ENCODE measurements around the gene EFNA3.

Gene EFNA3

DNA sequence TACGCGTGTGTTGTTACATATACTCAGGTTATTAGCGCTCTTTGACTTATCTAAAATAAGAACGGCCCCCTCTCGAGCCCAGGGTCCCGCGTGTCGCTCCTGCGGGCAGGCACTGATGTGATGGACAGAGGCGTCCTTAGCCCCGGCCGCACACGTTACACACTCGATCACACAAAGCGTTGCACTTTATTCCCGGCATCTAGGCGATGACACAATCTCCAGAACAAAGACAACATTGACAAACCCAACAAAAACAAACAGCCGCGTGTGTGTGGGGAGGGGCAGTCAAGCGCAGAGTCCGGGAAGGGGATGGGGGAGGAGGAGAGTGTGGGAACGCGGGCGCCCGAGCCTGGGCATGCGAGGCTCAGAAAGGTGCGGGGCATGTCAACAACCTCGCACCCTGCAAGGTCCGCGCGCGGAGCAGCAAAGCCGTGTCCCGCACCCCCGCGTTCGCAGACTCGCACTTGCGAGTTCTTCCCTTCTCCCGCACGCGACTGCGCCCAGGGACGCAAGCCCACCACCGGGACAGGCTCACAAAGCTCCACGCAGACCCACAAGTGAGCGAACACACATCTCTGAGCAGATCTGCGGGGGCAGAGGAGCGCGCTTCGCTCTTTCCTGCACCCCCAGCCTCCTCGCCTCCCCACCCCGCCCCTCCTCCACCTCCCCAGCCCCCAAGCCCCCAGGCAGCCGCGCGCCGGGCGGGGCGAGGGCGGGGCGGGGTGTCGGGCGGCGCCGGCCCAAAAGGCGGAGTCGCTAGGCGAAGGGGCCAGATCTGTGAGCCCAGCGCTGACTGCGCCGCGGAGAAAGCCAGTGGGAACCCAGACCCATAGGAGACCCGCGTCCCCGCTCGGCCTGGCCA, 48.7 kb downstream of the EFNA3 start, which contains the start of gene EFNA1 (continued):
- TF ChIP-seq, protein P1, sequence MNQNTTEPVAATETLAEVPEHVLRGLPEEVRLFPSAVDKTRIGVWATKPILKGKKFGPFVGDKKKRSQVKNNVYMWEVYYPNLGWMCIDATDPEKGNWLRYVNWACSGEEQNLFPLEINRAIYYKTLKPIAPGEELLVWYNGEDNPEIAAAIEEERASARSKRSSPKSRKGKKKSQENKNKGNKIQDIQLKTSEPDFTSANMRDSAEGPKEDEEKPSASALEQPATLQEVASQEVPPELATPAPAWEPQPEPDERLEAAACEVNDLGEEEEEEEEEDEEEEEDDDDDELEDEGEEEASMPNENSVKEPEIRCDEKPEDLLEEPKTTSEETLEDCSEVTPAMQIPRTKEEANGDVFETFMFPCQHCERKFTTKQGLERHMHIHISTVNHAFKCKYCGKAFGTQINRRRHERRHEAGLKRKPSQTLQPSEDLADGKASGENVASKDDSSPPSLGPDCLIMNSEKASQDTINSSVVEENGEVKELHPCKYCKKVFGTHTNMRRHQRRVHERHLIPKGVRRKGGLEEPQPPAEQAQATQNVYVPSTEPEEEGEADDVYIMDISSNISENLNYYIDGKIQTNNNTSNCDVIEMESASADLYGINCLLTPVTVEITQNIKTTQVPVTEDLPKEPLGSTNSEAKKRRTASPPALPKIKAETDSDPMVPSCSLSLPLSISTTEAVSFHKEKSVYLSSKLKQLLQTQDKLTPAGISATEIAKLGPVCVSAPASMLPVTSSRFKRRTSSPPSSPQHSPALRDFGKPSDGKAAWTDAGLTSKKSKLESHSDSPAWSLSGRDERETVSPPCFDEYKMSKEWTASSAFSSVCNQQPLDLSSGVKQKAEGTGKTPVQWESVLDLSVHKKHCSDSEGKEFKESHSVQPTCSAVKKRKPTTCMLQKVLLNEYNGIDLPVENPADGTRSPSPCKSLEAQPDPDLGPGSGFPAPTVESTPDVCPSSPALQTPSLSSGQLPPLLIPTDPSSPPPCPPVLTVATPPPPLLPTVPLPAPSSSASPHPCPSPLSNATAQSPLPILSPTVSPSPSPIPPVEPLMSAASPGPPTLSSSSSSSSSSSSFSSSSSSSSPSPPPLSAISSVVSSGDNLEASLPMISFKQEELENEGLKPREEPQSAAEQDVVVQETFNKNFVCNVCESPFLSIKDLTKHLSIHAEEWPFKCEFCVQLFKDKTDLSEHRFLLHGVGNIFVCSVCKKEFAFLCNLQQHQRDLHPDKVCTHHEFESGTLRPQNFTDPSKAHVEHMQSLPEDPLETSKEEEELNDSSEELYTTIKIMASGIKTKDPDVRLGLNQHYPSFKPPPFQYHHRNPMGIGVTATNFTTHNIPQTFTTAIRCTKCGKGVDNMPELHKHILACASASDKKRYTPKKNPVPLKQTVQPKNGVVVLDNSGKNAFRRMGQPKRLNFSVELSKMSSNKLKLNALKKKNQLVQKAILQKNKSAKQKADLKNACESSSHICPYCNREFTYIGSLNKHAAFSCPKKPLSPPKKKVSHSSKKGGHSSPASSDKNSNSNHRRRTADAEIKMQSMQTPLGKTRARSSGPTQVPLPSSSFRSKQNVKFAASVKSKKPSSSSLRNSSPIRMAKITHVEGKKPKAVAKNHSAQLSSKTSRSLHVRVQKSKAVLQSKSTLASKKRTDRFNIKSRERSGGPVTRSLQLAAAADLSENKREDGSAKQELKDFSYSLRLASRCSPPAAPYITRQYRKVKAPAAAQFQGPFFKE (tag by site-specific recombination; IDR thresholded peaks at IDR 0.05; ENCODE audit: borderline replicate concordance): no peak
- TF ChIP-seq ZSCAN16 (tag by site-specific recombination; IDR thresholded peaks at IDR 0.05) (peak; percentile 26; the same call in 1 of the 2 replicates), ZNF366 (tag by site-specific recombination; conservative IDR thresholded peaks at IDR 0.05) (peak; percentile 86), SP2 (tag by site-specific recombination; IDR thresholded peaks at IDR 0.05) (peak; percentile 19; the same call in 1 of the 2 replicates), KLF9 (tag by site-specific recombination; IDR thresholded peaks at IDR 0.05; ENCODE audit: low read depth) (peak; percentile 71), ZNF221 (tag by site-specific recombination; IDR thresholded peaks at IDR 0.05; ENCODE audit: borderline replicate concordance) (no peak), ZNF266 (tag by site-specific recombination; IDR thresholded peaks at IDR 0.05; ENCODE audit: low read depth) (0 out of 2 replicates have a peak, but pooled peaks have one; percentile 22), ZNF660 (tag by site-specific recombination; IDR thresholded peaks at IDR 0.05) (peak; percentile 22; the same call in 1 of the 2 replicates), RBAK (tag by site-specific recombination; IDR thresholded peaks at IDR 0.05) (no peak), WT1 (tag by site-specific recombination; IDR thresholded peaks at IDR 0.05) (peak; percentile 63), TCF7L2 (IDR thresholded peaks at IDR 0.05; ENCODE audit: borderline replicate concordance, low read depth, low read length) (0 out of 2 replicates have a peak, but pooled peaks have one; percentile 13), ZSCAN23 (tag by site-specific recombination; IDR thresholded peaks at IDR 0.05) (0 out of 2 replicates have a peak, but pooled peaks have one; percentile 64), ZNF843 (tag by site-specific recombination; IDR thresholded peaks at IDR 0.05) (peak; percentile 87), ZNF501 (tag by site-specific recombination; IDR thresholded peaks at IDR 0.05) (peak; percentile 49; the same call in 1 of the 2 replicates), ZNF146 (tag by site-specific recombination; IDR thresholded peaks at IDR 0.05) (peak; percentile 31; the same call in 1 of the 2 replicates), ZFP69B (tag by site-specific recombination; IDR thresholded peaks at IDR 0.05) (peak; percentile 58), TRIM28 (IDR thresholded peaks at IDR 0.05; ENCODE audit: borderline replicate concordance, low read length) (no peak)
- TF ChIP-seq, protein P2, sequence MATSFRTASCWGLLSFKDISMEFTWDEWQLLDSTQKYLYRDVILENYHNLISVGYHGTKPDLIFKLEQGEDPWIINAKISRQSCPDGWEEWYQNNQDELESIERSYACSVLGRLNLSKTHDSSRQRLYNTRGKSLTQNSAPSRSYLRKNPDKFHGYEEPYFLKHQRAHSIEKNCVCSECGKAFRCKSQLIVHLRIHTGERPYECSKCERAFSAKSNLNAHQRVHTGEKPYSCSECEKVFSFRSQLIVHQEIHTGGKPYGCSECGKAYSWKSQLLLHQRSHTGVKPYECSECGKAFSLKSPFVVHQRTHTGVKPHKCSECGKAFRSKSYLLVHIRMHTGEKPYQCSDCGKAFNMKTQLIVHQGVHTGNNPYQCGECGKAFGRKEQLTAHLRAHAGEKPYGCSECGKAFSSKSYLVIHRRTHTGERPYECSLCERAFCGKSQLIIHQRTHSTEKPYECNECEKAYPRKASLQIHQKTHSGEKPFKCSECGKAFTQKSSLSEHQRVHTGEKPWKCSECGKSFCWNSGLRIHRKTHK (tag by site-specific recombination; IDR thresholded peaks at IDR 0.05): no peak
- TF ChIP-seq, protein P3, sequence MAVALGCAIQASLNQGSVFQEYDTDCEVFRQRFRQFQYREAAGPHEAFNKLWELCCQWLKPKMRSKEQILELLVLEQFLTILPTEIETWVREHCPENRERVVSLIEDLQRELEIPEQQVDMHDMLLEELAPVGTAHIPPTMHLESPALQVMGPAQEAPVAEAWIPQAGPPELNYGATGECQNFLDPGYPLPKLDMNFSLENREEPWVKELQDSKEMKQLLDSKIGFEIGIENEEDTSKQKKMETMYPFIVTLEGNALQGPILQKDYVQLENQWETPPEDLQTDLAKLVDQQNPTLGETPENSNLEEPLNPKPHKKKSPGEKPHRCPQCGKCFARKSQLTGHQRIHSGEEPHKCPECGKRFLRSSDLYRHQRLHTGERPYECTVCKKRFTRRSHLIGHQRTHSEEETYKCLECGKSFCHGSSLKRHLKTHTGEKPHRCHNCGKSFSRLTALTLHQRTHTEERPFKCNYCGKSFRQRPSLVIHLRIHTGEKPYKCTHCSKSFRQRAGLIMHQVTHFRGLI (tag by site-specific recombination; IDR thresholded peaks at IDR 0.05): peak; percentile 72
- TF ChIP-seq, protein P4, sequence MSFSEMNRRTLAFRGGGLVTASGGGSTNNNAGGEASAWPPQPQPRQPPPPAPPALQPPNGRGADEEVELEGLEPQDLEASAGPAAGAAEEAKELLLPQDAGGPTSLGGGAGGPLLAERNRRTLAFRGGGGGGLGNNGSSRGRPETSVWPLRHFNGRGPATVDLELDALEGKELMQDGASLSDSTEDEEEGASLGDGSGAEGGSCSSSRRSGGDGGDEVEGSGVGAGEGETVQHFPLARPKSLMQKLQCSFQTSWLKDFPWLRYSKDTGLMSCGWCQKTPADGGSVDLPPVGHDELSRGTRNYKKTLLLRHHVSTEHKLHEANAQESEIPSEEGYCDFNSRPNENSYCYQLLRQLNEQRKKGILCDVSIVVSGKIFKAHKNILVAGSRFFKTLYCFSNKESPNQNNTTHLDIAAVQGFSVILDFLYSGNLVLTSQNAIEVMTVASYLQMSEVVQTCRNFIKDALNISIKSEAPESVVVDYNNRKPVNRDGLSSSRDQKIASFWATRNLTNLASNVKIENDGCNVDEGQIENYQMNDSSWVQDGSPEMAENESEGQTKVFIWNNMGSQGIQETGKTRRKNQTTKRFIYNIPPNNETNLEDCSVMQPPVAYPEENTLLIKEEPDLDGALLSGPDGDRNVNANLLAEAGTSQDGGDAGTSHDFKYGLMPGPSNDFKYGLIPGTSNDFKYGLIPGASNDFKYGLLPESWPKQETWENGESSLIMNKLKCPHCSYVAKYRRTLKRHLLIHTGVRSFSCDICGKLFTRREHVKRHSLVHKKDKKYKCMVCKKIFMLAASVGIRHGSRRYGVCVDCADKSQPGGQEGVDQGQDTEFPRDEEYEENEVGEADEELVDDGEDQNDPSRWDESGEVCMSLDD (tag by site-specific recombination; IDR thresholded peaks at IDR 0.05): peak; percentile 83; the same call in 1 of the 2 replicates
- TF ChIP-seq, protein P5, sequence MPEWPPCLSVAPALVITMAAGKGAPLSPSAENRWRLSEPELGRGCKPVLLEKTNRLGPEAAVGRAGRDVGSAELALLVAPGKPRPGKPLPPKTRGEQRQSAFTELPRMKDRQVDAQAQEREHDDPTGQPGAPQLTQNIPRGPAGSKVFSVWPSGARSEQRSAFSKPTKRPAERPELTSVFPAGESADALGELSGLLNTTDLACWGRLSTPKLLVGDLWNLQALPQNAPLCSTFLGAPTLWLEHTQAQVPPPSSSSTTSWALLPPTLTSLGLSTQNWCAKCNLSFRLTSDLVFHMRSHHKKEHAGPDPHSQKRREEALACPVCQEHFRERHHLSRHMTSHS (tag by site-specific recombination; IDR thresholded peaks at IDR 0.05): peak; percentile 77; the same call in 1 of the 2 replicates
- TF ChIP-seq, protein P6, sequence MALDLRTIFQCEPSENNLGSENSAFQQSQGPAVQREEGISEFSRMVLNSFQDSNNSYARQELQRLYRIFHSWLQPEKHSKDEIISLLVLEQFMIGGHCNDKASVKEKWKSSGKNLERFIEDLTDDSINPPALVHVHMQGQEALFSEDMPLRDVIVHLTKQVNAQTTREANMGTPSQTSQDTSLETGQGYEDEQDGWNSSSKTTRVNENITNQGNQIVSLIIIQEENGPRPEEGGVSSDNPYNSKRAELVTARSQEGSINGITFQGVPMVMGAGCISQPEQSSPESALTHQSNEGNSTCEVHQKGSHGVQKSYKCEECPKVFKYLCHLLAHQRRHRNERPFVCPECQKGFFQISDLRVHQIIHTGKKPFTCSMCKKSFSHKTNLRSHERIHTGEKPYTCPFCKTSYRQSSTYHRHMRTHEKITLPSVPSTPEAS (tag by site-specific recombination; IDR thresholded peaks at IDR 0.05): peak; percentile 42; the same call in 1 of the 2 replicates

All from HEK293 (cell line).